ENCODE measurements around the gene OLIG1. TPM values are rescaled to one million over a fixed set of nuclear protein-coding genes. Genes with fewer than 3 reads are reported as not detected.

Gene OLIG1
- total and polyA plus RNA-seq, 2 of the 8 experiments (the other 6 are each of a cell fraction or from before 2014, with no cell fraction given): 0.65 to 1.2 TPM

DNA sequence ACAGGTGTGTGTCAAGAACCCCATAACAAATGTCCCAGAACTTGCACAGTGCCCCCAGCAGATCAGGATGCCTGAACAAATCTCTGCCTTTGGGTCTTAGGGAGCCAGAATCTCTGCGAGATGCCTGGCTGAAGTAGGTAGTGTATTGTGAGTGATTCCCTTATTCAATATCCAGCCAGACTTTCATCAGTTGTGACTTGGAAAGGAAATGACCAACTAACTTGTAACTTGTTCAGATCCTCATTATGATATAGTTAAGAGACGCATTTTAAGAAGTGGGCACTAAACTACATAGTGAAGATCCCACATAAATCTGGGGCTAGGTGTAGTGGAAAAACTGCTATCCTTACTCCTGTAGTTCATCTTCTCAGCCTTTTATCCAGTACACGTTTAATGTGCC lies 32.4 kb upstream of the OLIG1 start (continued):
- TF ChIP-seq, protein P1, sequence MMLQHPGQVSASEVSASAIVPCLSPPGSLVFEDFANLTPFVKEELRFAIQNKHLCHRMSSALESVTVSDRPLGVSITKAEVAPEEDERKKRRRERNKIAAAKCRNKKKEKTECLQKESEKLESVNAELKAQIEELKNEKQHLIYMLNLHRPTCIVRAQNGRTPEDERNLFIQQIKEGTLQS (IDR thresholded peaks at IDR 0.05; ENCODE audit: insufficient read depth, low read depth, low read length): no peak

All from H1 (cell line).